GM21528 (cell line): ENCODE measurements around the gene CEND1.

Experiments
- ATAC-seq: cut with Tn5 transposase; IDR thresholded peaks from one replicate; pipeline ENCODE4 v1.9.1; 2021; ENCODE audit warnings: mild to moderate bottlenecking, moderate library complexity; ENCODE audit not compliant: unreplicated experiment, low FRiP score

CEND1 gene

GRCh38 chr11:782264-783174, 7.4 kb downstream of the CEND1 start:
- ATAC-seq, result no peak

- ATAC-seq, result no peak
Measured at GRCh38 chr11:779955-780532, 9.8 kb downstream of the CEND1 start.

DNA sequence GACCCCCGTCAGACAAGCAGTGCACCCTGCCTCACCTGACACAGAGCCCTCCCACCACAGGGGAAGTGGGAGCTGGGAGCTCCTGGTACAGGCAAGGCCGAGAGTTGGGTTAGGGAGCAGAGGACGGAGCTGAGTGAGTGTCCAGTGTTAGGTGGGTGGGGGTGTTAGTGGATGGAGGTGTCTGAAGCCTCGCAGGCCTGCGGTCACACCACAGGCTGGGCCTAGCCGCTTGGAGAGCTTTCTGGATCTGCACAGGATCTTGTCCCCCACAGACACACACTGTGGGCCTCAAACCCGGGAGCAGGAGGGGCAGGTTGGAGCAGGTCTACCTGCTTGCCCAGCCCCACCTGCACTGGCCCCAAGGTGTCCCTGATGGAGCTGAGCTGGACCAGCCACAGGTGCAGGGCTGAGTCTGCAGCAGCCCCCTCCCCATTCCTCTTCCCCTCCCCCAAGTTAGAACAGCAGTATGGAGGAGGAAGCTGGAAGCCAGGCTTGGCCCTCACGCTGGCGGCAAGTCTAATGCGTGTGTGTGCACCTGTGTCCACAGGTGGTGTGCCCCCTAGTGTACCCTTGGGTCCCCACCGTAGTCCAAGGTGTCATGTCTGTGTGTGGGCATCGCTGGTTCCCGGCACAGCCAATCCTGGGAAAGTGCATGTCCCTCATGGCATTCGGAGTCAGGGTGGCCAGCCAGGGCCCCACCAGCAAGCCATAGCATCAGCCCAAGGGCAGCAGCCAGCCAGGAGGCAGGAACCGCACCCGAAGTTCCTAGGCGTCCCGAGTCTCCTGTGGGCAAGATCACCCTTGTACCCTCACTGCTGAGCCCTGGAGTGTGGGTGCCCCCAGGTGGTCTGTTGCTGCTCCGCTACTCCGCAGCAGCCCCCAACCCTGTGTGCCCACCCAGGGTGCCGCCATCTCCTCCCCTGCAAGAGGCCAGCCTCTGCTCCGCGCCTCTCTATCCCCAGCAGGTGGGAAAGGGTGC, 10.6 kb downstream of the CEND1 start:
- no peak for ATAC-seq

GRCh38 chr11:777288-778255, 12.3 kb downstream of the CEND1 start, which contains the start of gene GATD1:
TSS of gene GATD1 (minus strand) at chr11:777487. CDS start at chr11:777462, 25 bp downstream.
- ATAC-seq, result peak; percentile 76

GRCh38 chr11:776561-777287, 13.2 kb downstream of the CEND1 start:
- ATAC-seq, result peak; percentile 37

- no peak for ATAC-seq
Measured at GRCh38 chr11:776263-776560, 13.7 kb downstream of the CEND1 start.

DNA sequence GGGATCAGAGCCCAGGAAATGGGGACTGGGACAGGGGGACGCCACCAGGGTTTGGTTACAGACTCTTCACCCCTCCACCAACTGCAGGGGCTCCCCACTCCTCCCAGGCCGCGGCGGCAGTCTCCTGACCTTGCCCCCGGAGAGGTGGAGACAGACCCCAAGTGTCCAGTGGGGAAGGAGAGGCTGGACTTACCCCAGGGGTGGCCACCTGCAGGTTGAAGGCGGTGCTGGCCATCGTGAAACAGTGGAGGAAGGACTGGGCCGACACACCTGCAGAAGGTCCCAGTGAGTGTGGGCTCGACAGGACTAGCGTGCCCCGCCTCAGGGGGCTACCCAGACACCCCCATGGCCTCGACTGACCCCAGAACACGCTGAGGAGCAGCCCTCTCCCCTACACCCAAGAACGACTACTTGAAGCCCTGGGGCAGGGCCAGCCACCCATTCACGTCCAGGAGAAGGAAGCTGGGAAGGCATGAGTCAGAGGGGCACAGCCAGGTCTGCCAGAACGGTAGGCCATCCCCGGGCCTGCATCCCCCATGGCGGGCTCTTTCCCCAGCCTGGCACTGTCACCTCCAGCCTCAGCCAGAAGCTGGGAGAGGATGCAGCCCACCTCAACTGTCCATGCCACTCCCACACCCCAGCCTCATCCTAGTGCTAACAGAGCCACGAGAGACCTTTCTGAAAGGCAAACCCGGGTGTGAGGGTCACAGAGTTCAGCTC, 14.9 kb downstream of the CEND1 start:
- ATAC-seq, result no peak

DNA sequence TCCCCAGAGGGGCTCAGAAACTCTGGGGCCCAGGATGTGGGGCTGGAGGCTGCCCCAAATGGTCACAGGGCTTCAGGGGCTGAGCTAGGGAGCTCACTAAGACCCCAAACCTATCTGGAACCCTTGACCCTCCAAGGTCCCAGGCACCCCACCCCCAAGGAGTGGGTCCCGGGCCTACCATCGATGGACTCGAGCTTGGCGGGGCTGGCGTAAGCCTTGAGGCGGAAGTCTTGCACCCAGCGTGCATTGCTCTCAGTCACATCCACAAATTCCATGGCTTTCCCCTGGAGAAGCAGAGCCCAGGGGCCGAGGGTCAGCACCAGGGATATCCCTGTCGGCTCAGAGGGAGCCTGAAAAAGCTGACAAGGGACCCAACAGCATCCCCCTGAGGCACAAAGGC, 16.1 kb downstream of the CEND1 start:
- no peak for ATAC-seq

DNA sequence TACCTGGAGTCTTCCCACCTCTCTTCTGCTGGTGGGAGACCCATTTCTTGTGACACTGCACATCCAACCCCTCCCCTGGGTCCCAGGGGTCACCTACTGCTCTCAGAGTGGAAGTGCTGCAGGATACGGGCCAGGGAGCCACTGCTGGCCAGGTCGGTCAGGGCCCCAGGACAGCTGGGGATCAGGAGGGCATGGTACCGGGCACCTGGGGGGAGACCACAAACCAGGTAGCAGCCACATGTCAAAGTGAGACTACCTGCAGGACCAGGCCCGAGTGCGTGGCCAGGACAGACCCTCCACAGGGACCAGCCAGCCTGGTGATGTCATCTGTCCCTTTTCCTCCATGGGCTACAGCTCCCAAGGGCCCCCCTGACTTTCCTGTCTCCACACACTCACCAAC, 16.5 kb downstream of the CEND1 start:
- ATAC-seq, result no peak

GRCh38 chr11:772429-773390, 17.2 kb downstream of the CEND1 start:
- ATAC-seq, result no peak

- ATAC-seq, result no peak
Measured at GRCh38 chr11:771617-772204, 18.2 kb downstream of the CEND1 start.

DNA sequence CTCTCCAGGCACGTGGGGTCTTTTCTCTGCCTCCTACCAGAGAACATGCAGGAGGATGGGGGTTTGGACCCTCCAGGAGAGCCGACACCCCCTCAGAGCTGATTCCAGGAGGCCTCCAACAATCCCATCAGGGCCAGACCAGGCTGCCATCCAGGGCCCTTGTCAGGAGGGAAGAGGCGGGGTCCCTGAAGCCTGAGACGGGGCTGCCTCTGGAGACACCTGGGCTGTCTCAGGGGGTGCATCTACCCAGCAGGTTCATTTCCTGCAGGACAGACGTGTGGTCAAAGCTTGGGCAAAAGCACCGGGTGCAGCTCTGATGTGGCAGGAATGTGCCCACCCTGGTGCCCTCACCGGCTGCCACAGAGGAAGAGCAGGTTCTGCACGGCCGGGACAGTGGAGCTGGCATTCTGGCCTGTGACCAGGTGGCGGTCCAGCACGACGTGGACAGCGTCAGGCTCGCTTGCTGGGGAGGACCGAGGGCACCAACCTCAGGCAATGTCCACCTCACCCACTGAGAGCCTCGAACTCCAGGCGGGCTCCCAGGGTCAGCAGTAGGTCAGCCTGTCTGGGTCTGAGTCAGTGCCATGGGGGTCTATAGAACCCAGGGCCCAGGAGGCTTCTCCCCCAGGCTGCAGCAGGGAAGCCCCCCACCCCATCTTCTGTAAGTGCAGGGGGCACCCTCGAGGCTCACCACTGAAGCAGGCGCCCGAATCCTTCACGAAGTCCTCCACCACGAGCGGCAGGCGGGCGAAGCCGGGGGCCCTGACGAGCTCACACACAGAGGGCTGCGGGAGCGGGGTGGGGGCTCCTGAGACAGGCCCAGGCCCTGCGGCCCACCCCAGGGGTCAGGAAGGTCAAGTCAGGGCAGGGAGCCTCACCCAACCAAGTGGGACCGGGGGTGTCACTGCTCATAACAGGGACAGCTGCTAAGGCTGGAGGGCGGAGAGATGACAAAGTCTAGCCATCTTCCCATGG, 19.0 kb downstream of the CEND1 start:
- ATAC-seq, result no peak

DNA sequence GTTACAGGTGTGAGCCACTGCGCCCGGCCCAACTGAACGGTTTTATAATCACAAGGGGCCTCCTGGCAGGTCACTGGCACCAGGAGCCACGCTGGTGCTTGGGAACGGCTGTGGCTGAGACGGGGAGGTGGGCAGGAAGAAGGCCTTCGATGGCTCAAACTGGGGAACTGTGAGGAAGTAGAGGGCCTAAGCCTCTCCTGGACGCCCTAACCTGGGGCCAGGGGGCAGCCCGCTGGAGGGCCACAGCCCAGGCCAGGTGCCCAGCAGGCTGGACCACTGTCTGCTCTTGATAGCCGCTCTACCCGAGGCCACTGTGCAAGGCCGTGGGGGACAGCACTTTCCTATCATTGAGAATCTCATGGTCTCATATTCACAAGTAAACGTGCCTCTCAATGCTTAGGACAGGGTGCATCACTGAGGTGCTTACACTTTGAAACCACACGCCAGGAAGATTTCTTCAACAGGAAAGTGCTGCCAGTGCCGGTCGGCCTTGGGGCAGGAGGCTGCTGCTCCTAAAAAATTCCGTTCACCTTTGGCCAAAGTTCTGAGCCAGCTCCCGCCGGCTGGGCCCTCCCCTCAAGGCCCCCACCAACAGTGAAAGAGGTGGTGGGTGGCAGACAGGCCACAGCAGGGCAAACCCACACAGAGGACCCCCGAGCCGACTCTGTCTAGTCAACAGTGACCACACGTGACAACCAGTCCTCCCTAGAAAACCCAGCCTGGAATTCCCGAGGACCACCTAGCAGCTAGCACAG, 19.8 kb downstream of the CEND1 start:
- no peak for ATAC-seq

DNA sequence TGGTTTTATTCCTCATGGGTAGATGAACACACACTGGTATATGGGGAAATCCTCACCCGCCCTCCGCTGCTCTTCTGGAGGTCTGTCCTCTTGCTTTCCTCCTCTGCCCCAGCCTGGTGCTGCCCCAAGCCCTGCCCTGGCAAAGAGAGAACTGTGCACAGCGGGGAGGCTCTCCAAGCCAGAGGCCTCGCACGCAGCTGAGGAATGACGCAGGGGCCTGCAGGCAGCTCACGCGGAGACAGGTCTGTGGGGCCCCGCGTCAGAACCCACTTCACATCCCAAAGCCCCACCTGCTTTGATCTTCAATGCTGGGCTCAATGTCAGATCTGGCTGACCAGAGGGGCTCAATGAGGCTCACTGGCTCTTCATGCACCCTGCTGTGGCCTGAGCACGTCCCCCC, 22.7 kb downstream of the CEND1 start:
- no peak for ATAC-seq

- ATAC-seq, result no peak
Measured at GRCh38 chr11:766936-767210, 23.0 kb downstream of the CEND1 start.
